HG03045 (cell line): ENCODE results near the gene LMNB1.
"Not testable (repeated sequence)": the region's sequence is repeated elsewhere in the genome, so short reads cannot be mapped to it uniquely, and the experiment has no call there.

Source experiments
- ATAC-seq: cut with Tn5 transposase; IDR thresholded peaks from one replicate; pipeline ENCODE4 v1.9.1; 2021; ENCODE audit warnings: mild to moderate bottlenecking, moderate library complexity; ENCODE audit not compliant: unreplicated experiment

Gene LMNB1

DNA sequence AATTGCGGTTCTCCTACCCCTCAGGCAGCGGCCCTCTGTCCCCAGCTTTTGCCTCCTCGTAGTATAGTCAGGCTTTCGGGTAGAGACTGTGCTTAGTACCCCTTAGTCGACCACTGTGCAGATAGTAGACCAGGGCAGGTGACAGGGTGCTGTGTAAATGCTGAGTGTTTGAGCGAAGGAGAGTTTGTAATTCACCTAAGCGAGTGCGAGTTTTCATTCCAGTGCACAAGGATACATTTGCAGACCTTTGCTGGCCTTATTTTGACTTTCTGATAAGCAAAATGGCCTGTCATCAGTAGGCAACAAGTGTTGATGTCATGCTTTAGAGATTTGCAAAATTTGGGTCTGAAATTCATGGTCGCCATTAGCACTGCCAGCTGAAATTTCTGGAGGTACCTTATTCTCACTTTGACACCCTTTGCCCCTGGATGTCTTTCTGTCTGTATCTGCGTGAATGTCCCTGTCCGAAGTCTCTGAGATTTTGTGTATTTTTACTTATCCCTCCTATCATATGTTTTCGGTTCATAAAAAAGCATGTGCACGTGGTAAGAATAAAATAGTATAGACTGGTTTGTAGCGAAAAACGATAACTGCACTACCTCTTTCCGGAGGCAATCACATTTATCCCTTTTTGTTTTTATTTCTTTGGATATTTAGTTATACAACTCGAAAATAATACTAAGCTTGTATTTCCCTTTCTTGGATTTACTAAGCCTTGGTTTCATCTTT is 1.9 kb downstream of the LMNB1 start:
- ATAC-seq: peak; percentile 5

DNA sequence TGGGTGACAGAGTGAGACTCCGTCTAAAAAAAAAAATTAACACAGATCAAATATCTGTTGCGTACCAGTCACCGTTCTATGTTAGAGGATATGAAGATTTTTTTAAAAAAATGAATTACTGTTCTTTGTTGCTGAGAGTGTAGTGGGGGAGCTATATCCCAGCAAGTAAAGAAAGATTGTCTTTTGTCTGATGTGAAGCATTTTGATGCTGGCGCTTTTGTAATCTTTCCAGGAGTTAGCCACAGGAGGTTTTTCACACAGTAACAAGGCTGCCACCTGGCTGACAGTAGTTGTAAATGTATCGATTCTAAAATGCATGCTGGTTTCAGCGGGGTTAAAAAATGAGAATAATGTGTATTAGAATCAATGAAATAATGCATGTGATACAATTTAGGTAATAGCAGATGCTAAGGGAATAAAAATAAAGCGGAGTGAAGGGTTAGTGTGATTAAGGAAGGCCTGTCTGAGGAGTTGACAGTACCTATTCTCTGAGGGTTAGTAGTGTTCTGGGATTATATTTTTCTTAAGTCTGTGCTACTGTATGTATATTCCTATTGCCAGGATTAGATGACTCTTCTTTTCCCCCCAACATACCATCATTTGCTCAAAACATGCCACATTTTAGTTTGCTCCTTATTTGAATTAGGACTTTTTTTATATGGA is 3.4 kb downstream of the LMNB1 start:
- no peak for ATAC-seq

DNA sequence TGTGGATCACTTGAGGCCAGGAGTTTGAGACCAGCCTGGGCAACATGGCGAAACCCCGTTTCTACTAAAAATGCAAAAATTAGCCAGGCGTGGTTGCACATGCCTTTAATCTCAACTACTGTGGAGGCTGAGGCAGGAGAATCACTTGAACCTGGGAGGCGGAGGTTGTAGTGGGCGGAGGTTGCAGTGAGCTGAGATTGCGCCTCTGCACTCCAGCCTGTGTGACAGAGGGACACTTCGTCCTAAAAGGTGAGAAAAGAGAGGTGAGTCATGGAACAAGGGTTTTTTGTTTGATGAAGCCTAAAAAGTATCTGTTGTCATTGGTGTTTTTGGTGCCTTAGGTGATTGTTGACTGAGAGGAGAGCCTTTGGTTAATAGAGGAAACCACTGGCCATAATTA is 11.5 kb downstream of the LMNB1 start:
- ATAC-seq: not testable (repeated sequence)

- ATAC-seq: no peak
These were observed 16.2 kb downstream of the LMNB1 start for GRCh38 chr5:126793097-126793496.

DNA sequence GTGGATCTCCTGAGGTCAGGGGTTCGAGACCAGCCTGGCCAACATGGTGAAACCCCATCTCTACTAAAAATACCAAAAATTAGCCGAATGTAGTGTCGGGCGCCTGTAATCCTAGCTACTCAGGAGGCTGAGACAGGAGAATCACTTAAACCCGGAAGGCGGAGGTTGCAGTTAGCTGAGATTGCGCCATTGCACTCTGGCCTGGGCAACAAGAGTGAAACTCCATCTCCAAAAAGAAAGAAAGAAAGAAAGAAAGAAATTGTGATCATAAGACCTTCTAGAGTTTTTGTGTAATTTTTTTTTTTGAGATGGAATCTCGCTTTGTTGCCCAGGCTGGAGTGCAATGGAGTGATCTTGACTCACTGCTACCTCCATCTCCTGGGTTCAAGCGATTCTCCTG is 16.7 kb downstream of the LMNB1 start:
- not testable (repeated sequence) for ATAC-seq

DNA sequence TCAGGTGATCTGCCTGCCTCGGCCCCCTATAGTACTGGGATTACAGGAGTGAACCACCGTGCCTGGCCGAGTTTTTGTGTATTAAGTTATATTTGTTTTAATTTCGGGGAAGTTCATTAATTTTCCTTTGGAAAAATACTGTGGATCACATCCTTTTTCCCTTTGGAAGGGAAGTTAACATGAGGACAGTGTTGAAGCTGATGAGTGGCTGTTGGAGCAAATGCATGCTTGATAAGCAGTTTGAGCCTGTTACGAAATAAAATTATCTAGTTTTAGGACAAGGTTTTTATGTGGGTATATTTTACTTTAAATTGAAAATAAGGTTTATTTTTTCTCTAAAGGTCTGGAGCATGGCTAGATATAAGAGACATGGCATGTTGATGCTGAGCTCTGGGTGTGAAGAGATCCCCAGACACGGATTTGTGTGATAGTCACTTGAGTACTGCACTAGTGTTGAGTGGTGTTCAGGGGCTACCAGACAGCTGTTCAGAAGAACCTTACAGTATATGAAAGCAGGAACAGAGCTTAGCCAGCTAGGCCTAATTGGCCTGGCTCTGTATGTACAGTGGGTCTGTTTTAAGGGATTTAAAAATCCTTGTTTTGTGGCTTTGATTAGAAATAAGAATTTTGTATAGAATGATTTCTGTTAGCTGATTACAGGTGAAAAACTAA is 17.4 kb downstream of the LMNB1 start:
- no peak for ATAC-seq

- no peak for ATAC-seq
These were observed 22.8 kb downstream of the LMNB1 start for GRCh38 chr5:126799780-126800179.

DNA sequence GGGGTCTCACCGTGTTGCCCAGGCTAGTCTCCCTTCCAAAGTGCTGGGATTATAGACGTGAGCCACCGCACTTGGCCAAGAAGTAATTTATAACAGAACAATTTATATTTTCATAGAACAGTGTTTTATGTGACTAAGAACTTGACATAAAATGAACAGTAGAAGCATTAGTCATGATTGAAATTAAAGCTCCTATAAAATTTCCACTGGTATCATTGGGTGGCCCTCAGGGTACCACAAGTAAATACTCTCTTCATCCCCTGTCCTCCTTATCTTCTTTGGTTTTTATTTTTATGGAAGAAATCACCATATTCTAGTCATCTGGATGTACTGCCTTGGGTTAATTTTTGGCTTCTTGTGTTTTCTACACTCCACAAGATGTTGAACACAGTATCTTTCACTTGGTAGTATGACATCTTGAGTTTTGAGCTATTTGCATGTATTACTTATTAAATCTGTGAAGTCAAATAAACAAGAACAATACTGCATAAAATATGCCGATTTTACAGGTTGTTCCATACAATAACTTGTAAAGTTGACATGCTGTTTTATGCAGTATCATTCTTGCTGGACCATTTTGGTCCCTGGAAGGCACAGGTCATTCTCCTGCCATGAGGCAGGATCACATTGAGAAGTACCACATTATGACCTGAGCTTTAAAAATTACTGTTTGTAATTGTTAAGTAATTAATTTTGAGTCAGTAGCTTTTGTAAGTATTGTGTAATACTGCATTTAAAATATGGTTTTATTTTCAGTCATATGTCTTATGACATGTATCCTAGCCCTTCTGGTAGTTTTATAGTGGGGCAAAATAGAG is 24.4 kb downstream of the LMNB1 start:
- ATAC-seq: no peak

GRCh38 chr5:126801992-126802294 is 25.0 kb downstream of the LMNB1 start:
- no peak for ATAC-seq

DNA sequence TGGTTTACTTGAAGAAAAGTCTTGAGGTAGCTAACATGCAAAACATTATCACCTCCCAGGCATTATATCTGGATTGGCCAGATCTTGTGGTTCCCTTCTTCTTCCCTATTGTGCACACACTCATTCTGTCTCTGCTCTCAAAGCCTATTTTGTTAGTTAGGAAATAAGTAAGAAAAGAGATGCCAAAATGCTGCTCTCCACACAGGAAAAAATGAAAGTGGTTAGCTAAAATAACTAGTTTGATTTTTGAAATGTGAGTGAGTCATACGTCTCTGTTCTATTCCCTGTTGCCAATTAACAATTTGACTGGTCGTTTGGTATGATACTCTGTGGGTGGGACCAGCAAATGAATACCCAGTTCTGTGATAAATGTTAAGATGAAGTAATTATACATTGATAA is 28.1 kb downstream of the LMNB1 start:
- ATAC-seq: no peak

DNA sequence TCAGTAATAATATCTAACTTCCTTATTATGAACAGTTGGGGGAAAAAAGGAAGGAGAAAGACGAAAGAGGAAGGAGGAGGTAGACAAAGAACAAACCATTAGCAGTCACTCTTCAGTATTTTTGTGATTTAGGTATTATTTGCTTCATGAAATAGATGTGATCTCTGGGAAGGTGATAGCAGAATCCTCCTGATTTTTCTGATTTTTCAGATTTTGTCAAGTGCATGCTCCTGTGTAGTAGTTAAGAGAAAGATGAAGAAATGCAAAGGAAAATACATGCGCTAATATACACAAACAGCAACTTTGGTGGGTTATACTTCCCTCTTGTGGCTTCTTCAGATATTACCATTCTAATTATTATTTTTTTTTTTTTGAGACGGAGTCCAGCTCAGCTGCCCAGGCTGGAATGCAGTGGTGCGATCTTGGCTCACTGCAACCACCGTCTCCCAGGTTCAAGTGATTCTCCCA is 31.6 kb downstream of the LMNB1 start:
- peak; percentile 40 for ATAC-seq

DNA sequence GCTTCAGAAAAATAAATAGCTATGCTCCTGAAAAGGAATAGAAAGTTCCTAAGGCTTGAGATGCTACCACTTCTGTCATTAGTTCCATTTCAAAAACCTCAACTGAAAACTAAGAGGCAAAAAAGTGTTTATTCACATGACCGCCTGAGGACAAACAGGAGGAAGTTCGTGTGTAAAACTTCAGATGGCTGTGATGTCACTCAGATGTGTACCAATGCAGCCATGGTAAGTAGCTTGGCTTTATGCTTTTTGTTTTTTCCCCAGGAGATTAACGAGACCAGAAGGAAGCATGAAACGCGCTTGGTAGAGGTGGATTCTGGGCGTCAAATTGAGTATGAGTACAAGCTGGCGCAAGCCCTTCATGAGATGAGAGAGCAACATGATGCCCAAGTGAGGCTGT is 33.0 kb downstream of the LMNB1 start:
- ATAC-seq: no peak

GRCh38 chr5:126810596-126811380 is 33.9 kb downstream of the LMNB1 start:
- ATAC-seq: no peak

DNA sequence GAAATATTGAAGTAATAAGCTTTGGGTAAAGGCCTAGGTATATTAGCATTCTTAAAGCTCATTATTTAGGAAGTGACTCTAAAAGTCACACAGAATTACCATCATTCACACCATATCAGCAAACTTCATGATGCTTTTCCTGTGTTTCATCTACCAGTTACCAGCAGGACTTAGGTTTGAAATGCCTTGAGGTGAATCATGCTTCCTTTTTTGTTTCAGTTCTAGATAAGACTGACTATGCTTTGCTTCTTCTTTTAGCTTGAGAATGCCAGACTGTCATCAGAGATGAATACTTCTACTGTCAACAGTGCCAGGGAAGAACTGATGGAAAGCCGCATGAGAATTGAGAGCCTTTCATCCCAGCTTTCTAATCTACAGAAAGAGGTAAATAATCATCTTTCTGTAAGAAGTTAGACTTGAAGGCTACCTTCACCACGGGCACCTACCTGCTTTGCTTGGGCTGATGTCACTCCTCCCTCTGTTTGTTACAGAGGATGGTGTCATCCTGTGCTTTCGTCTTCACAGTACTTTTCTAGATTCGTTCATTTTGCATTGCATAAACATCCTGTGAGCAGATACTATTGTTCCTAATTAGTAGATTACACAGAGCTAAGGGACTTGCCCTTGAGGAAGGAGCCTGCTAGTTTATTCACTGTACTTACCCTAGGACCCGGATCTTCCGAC is 34.7 kb downstream of the LMNB1 start:
- ATAC-seq: no peak

DNA sequence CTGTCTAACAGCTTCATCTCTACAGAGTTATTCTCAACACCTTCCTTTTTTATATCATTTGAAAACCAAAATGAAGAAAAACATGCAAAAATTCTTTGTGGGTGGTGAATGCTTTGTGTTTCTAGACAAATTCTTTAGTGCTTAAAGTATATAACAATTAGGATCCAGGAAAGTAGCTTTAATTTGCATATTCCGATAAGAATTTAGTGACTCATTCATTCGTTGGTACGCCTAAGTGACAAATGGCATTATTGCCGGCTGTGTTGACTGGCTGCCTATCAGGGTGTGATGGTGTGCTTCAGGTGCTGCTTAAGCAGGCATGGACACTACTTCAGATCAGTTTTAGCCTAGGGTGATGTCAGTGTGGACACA is 35.2 kb downstream of the LMNB1 start:
- ATAC-seq: no peak

- not testable (repeated sequence) for ATAC-seq
These were observed 36.9 kb downstream of the LMNB1 start for GRCh38 chr5:126813799-126814198.

- ATAC-seq: no peak
These were observed 37.9 kb downstream of the LMNB1 start for GRCh38 chr5:126814721-126815404.

GRCh38 chr5:126816649-126817048 is 39.7 kb downstream of the LMNB1 start:
- no peak for ATAC-seq

DNA sequence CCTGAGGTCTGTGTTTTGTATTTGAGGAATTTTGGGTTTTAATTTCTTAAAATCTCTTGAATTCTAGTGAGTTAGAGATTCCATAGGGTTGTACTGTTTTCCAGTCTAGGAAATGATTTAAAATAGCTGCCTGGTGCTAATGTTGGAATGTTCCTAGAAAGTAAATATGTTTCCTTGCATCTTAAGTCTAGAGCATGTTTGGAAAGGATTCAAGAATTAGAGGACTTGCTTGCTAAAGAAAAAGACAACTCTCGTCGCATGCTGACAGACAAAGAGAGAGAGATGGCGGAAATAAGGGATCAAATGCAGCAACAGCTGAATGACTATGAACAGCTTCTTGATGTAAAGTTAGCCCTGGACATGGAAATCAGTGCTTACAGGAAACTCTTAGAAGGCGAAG is 41.8 kb downstream of the LMNB1 start:
- ATAC-seq: no peak
